Hepatocyte (in vitro differentiated cells): ENCODE measurements around the gene FAM174C. TPM values are rescaled to one million over a fixed set of nuclear protein-coding genes. Genes with fewer than 3 reads are reported as not detected.

Experiments used
- DNase-seq: peaks from one replicate; pipeline ENCODE4 v3.0.0-alpha.2; 2016; ENCODE audit warnings: low spot score
- H2AFZ ChIP-seq: fragments of 200-600 bp; sonication (generic); 2 replicates; pipeline ENCODE4 v1.6.0; 2016; ENCODE audit warnings: antibody characterized with exemption, mild to moderate bottlenecking
- H3K27ac ChIP-seq: fragments of 200-600 bp; sonication (generic); 2 replicates; pipeline ENCODE4 v1.5.1; 2016; ENCODE audit warnings: mild to moderate bottlenecking
- H3K27me3 ChIP-seq: fragments of 200-600 bp; sonication (generic); 2 replicates; pipeline ENCODE4 v1.6.1; 2016
- H3K36me3 ChIP-seq: fragments of 200-600 bp; sonication (generic); replicated peaks from 2 replicates; pipeline ENCODE4 v1.5.1; 2016; ENCODE audit warnings: low read depth; ENCODE audit not compliant: insufficient read depth
- H3K4me1 ChIP-seq: fragments of 200-600 bp; sonication (generic); 2 replicates; pipeline ENCODE4 v1.5.1; 2016; ENCODE audit warnings: mild to moderate bottlenecking, moderate library complexity; ENCODE audit not compliant: insufficient read depth
- H3K4me2 ChIP-seq: fragments of 200-600 bp; sonication (generic); 2 replicates; pipeline ENCODE4 v1.6.0; 2016
- H3K4me3 ChIP-seq: fragments of 200-600 bp; sonication (generic); 2 replicates; pipeline ENCODE4 v1.5.1; 2016; ENCODE audit warnings: mild to moderate bottlenecking
- H3K79me2 ChIP-seq: fragments of 200-600 bp; sonication (generic); 2 replicates; pipeline ENCODE4 v1.6.0; 2017; ENCODE audit warnings: mild to moderate bottlenecking
- H3K9me2 ChIP-seq: fragments of 200-600 bp; sonication (generic); replicated peaks from 2 replicates; pipeline ENCODE4 v1.6.0; 2017; ENCODE audit warnings: mild to moderate bottlenecking; ENCODE audit not compliant: insufficient read depth
- H3K9me3 ChIP-seq: fragments of 200-600 bp; sonication (generic); 2 replicates; pipeline ENCODE4 v1.5.1; 2016; ENCODE audit warnings: low read depth, mild to moderate bottlenecking
- H4K20me1 ChIP-seq: fragments of 200-600 bp; sonication (generic); 2 replicates; pipeline ENCODE4 v1.6.0; 2016; ENCODE audit warnings: mild to moderate bottlenecking; ENCODE audit not compliant: insufficient read depth, poor library complexity, severe bottlenecking
- CTCF ChIP-seq: fragments of 200-600 bp; sonication (generic); IDR thresholded peaks from 2 replicates; pipeline ENCODE4 v1.5.1; 2016; ENCODE audit warnings: antibody characterized with exemption, mild to moderate bottlenecking; ENCODE audit not compliant: poor library complexity
- EZH2 ChIP-seq: fragments of 200-600 bp; sonication (generic); IDR thresholded peaks from 2 replicates; pipeline ENCODE4 v1.6.1; 2016; ENCODE audit warnings: antibody characterized with exemption, mild to moderate bottlenecking, borderline replicate concordance
- EZH2phosphoT487 ChIP-seq: fragments of 200-600 bp; sonication (generic); IDR thresholded peaks from one replicate; pipeline ENCODE4 v1.6.1; 2018; ENCODE audit warnings: antibody characterized with exemption, mild to moderate bottlenecking, low read depth, moderate library complexity; ENCODE audit not compliant: unreplicated experiment, severe bottlenecking
- WGBS: methylation state at CpG from one replicate; pipeline ENCODE4 v1.1.6; 2016; ENCODE audit warnings: low lambda C conversion rate; ENCODE audit errors: missing lambda C conversion rate; 5-methylcytosine and 5-hydroxymethylcytosine counted together
- polyA plus RNA-seq: library from polyadenylated mRNA; unstranded; fragments of >200 nt; fragmentation: Nextera tagmentation; extraction: Ambion mirVana; gene quantifications from 2 replicates; pipeline ENCODE4 v1.2.1, GENCODE V29; 2016
- total RNA-seq: library from RNA; depleted of rRNA; stranded (reverse); fragments of >200 nt; gene quantifications from 2 replicates; pipeline ENCODE4 v1.2.3, GENCODE V29; 2014

FAM174C gene
- total and polyA plus RNA-seq, 2 experiments from 2014 or later, result 25.5 to 79.9 TPM

GRCh38 chr19:1271528-1272422 lies 3.6 kb upstream of the FAM174C start:
- Histone ChIP-seq H3K4me3 (no peak overlapping the region), H3K27me3 (no peaks in the 10 kb centered on the region), H2AFZ (no peak overlapping the region), H3K9me3 (no peaks in the 10 kb centered on the region), H3K79me2 (peaks cover 79% of the 10 kb centered on the region), H3K4me1 (peaks cover 55% of the 10 kb centered on the region), H4K20me1 (peaks cover 50% of the 10 kb centered on the region), H3K36me3 (peaks cover 5% of the 10 kb centered on the region), H3K4me2 (peak overlapping the region; percentile 98), H3K27ac (peak overlapping the region; percentile 93), H3K9me2 (no peaks in the 10 kb centered on the region)
- no peak for DNase-seq
- WGBS, result 93% methylated on average over 33 of the region's 37 CpGs
- no peak for TF ChIP-seq EZH2phosphoT487

GRCh38 chr19:1272423-1273262 lies 2.7 kb upstream of the FAM174C start:
- Histone ChIP-seq H3K4me3 (no peak overlapping the region), H3K79me2 (peaks cover 77% of the 10 kb centered on the region), H3K36me3 (peaks cover 5% of the 10 kb centered on the region), H3K9me3 (no peaks in the 10 kb centered on the region), H2AFZ (no peak overlapping the region), H3K4me2 (no peak overlapping the region), H3K27ac (no peak overlapping the region), H3K27me3 (no peaks in the 10 kb centered on the region), H3K4me1 (peaks cover 51% of the 10 kb centered on the region), H4K20me1 (peaks cover 50% of the 10 kb centered on the region), H3K9me2 (no peaks in the 10 kb centered on the region)
- DNase-seq, result no peak
- 90% methylated on average over 33 of the region's 33 CpGs for WGBS
- TF ChIP-seq EZH2 (no peak), EZH2phosphoT487 (no peak), CTCF (no peak)

- H3K79me2 ChIP-seq, result peaks cover 69% of the 10 kb centered on the region
- H3K4me1 ChIP-seq, result peaks cover 43% of the 10 kb centered on the region
- H3K4me3 ChIP-seq, result no peak overlapping the region
- no peak overlapping the region for H2AFZ ChIP-seq
- no peak overlapping the region for H3K4me2 ChIP-seq
- TF ChIP-seq EZH2 (no peak), EZH2phosphoT487 (no peak), CTCF (no peak)
- peaks cover 50% of the 10 kb centered on the region for H4K20me1 ChIP-seq
- no peaks in the 10 kb centered on the region for H3K9me2 ChIP-seq
- DNase-seq, result no peak
- no peaks in the 10 kb centered on the region for H3K27me3 ChIP-seq
- WGBS, result 92% methylated on average over 25 of the region's 25 CpGs
- peak overlapping the region; percentile 99 for H3K27ac ChIP-seq
- H3K36me3 ChIP-seq, result peaks cover 5% of the 10 kb centered on the region
- H3K9me3 ChIP-seq, result no peaks in the 10 kb centered on the region
Observed at GRCh38 chr19:1273263-1274041, 1.9 kb upstream of the FAM174C start.
